HepG2 (cell line): ENCODE data around the gene EGFL8. TPM values are rescaled to one million over a fixed set of nuclear protein-coding genes. Genes with fewer than 3 reads are reported as not detected.
A peak's percentile ranks its signal among the peaks of the same experiment; 100 is the strongest.

Source experiments
- AFF4 ChIP-seq: sonication (generic); formaldehyde crosslinking; IDR thresholded peaks from 2 replicates; pipeline ENCODE4 v1.4.0; 2020; ENCODE audit warnings: missing genetic modification reagents
- AHR ChIP-seq: IDR thresholded peaks from 2 replicates; pipeline ENCODE4 v1.6.1; 2018; ENCODE audit warnings: missing genetic modification reagents, missing compliant biosample characterization
- CEBPG ChIP-seq: IDR thresholded peaks from 2 replicates; pipeline ENCODE4 v1.6.1; 2016
- CSRNP1 ChIP-seq: sonication (generic); formaldehyde crosslinking; IDR thresholded peaks from 2 replicates; pipeline ENCODE4 v1.8.1; 2023; ENCODE audit warnings: mild to moderate bottlenecking, missing genetic modification reagents
- FOXO1 ChIP-seq: sonication (generic); formaldehyde crosslinking; IDR thresholded peaks from 2 replicates; pipeline ENCODE4 v1.4.0; 2020; ENCODE audit warnings: missing genetic modification reagents
- MEIS2 ChIP-seq: sonication (generic); formaldehyde crosslinking; IDR thresholded peaks from 2 replicates; pipeline ENCODE4 v1.9.0; 2021; ENCODE audit warnings: mild to moderate bottlenecking, missing genetic modification reagents
- MXD3 ChIP-seq: IDR thresholded peaks from 2 replicates; pipeline ENCODE4 v1.6.1; 2016; ENCODE audit warnings: mild to moderate bottlenecking, missing biosample characterization, missing genetic modification reagents
- MXD4 ChIP-seq: IDR thresholded peaks from 2 replicates; pipeline ENCODE4 v1.6.1; 2016; ENCODE audit warnings: mild to moderate bottlenecking, missing biosample characterization, missing genetic modification reagents
- NCOA5 ChIP-seq: sonication (generic); formaldehyde crosslinking; IDR thresholded peaks from 2 replicates; pipeline ENCODE4 v1.4.0; 2020; ENCODE audit warnings: missing genetic modification reagents
- NR2C2 ChIP-seq: sonication (generic); formaldehyde crosslinking; IDR thresholded peaks from 2 replicates; pipeline ENCODE4 v1.4.0; 2020; ENCODE audit warnings: missing genetic modification reagents, mild to moderate bottlenecking, moderate library complexity, borderline replicate concordance
- PAX8 ChIP-seq: sonication (generic); formaldehyde crosslinking; IDR thresholded peaks from 2 replicates; pipeline ENCODE4 v1.8.0; 2022; ENCODE audit warnings: mild to moderate bottlenecking, missing genetic modification reagents, borderline replicate concordance
- SRY ChIP-seq: sonication (generic); formaldehyde crosslinking; IDR thresholded peaks from 2 replicates; pipeline ENCODE4 v1.8.0; 2022; ENCODE audit warnings: mild to moderate bottlenecking, missing genetic modification reagents
- ZC3H4 ChIP-seq: sonication (generic); formaldehyde crosslinking; IDR thresholded peaks from 2 replicates; pipeline ENCODE4 v1.4.0; 2020; ENCODE audit warnings: missing genetic modification reagents, borderline replicate concordance
- ZFP90 ChIP-seq: sonication (generic); formaldehyde crosslinking; IDR thresholded peaks from 2 replicates; pipeline ENCODE4 v1.8.0; 2022; ENCODE audit warnings: missing genetic modification reagents, mild to moderate bottlenecking, inconsistent platforms, borderline replicate concordance
- ZNF3 ChIP-seq: IDR thresholded peaks from 2 replicates; pipeline ENCODE4 v1.7.0; 2017; ENCODE audit warnings: inconsistent platforms
- ZNF441 ChIP-seq: sonication (generic); formaldehyde crosslinking; IDR thresholded peaks from 2 replicates; pipeline ENCODE4 v1.7.0; 2021; ENCODE audit warnings: missing genetic modification reagents, borderline replicate concordance
- ZNF513 ChIP-seq: sonication (generic); formaldehyde crosslinking; conservative IDR thresholded peaks from 2 replicates; pipeline ENCODE4 v1.5.0; 2020; ENCODE audit warnings: missing genetic modification reagents
- ZNF709 ChIP-seq: sonication (generic); formaldehyde crosslinking; IDR thresholded peaks from 2 replicates; pipeline ENCODE4 v1.5.0; 2020; ENCODE audit warnings: mild to moderate bottlenecking, missing genetic modification reagents
- ZNF75D ChIP-seq: sonication (generic); formaldehyde crosslinking; IDR thresholded peaks from 2 replicates; pipeline ENCODE4 v1.8.1; 2023; ENCODE audit warnings: missing genetic modification reagents, mild to moderate bottlenecking, borderline replicate concordance
- ZNF773 ChIP-seq: sonication (generic); formaldehyde crosslinking; IDR thresholded peaks from 2 replicates; pipeline ENCODE4 v1.4.0; 2020; ENCODE audit warnings: missing genetic modification reagents, borderline replicate concordance
- ZNF781 ChIP-seq: sonication (generic); formaldehyde crosslinking; IDR thresholded peaks from 2 replicates; pipeline ENCODE4 v1.5.1; 2020; ENCODE audit warnings: borderline replicate concordance, mild to moderate bottlenecking, missing genetic modification reagents; ENCODE audit errors: not compliant biosample characterization
- polyA plus RNA-seq, 8 experiments: library from polyadenylated mRNA; depleted of rRNA in 3 of 8; stranded (reverse) in 7 of 8; unstranded in 1 of 8; fragments of >200 nt; fragmentation: Illumina TruSeq in 4 of 8; extraction: Trizol in 4 of 8; gene quantifications; 2 replicates each; pipeline versions ENCODE4 v1.2.1 to v1.2.3, GENCODE V29; 2011 to 2016; ENCODE audit warnings: low read depth in 4 of 8, missing spikeins in 1 of 8, mixed read lengths in 1 of 8; ENCODE audit not compliant: insufficient read depth in 1 of 8
- total RNA-seq, 5 experiments: library from RNA; depleted of rRNA; stranded (reverse); fragments of >200 nt; fragmentation: Illumina TruSeq; extraction: Trizol; gene quantifications; 2 replicates each; pipeline ENCODE4 v1.2.3, GENCODE V29; 2016; ENCODE audit warnings: low read depth in 1 of 5

The EGFL8 gene
- total and polyA plus RNA-seq, 2 of the 13 experiments (the other 11 are each of a cell fraction or from before 2014, with no cell fraction given): 10.0 to 11.5 TPM

- TF ChIP-seq ZNF513 (CRISPR knock-in tag): no peak
- no peak for TF ChIP-seq ZNF781 (CRISPR knock-in tag)
- TF ChIP-seq ZNF3 (CRISPR knock-in tag): no peak
- TF ChIP-seq ZNF709 (CRISPR knock-in tag): no peak
- peak; percentile 76 for TF ChIP-seq ZNF773 (CRISPR knock-in tag)
- no peak for TF ChIP-seq CSRNP1 (CRISPR knock-in tag)
- no peak for TF ChIP-seq NCOA5 (CRISPR knock-in tag)
- peak; percentile 35; the same call in 1 of the 2 replicates for TF ChIP-seq CEBPG (CRISPR knock-in tag)
- no peak; the same call in none of the 2 replicates for TF ChIP-seq FOXO1
- no peak; the same call in 1 of the 2 replicates for TF ChIP-seq MXD4 (CRISPR knock-in tag)
- peak; percentile 26; the same call in 1 of the 2 replicates for TF ChIP-seq MXD3 (CRISPR knock-in tag)
- no peak for TF ChIP-seq ZFP90 (CRISPR knock-in tag)
- no peak for TF ChIP-seq SRY (CRISPR knock-in tag)
- TF ChIP-seq AHR (CRISPR knock-in tag): peak; percentile 27
- no peak; the same call in 1 of the 2 replicates for TF ChIP-seq AFF4 (CRISPR knock-in tag)
- peak; percentile 93 for TF ChIP-seq NR2C2 (CRISPR knock-in tag)
- no peak; the same call in 1 of the 2 replicates for TF ChIP-seq ZC3H4 (CRISPR knock-in tag)
- TF ChIP-seq PAX8 (CRISPR knock-in tag): no peak
- TF ChIP-seq MEIS2 (CRISPR knock-in tag): peak; percentile 75
- no peak for TF ChIP-seq ZNF75D (CRISPR knock-in tag)
- peak; percentile 90 for TF ChIP-seq ZNF441 (CRISPR knock-in tag)
These were observed 10.6 kb upstream of the EGFL8 start, which contains the start of gene PPT2 (continued) for GRCh38 chr6:32153564-32154513.
